ENCODE measurements around the gene DVL1. TPM values are rescaled to one million over a fixed set of nuclear protein-coding genes. Genes with fewer than 3 reads are reported as not detected.

Gene DVL1
- polyA plus RNA-seq, 1 experiment, result 23.6 TPM

DNA sequence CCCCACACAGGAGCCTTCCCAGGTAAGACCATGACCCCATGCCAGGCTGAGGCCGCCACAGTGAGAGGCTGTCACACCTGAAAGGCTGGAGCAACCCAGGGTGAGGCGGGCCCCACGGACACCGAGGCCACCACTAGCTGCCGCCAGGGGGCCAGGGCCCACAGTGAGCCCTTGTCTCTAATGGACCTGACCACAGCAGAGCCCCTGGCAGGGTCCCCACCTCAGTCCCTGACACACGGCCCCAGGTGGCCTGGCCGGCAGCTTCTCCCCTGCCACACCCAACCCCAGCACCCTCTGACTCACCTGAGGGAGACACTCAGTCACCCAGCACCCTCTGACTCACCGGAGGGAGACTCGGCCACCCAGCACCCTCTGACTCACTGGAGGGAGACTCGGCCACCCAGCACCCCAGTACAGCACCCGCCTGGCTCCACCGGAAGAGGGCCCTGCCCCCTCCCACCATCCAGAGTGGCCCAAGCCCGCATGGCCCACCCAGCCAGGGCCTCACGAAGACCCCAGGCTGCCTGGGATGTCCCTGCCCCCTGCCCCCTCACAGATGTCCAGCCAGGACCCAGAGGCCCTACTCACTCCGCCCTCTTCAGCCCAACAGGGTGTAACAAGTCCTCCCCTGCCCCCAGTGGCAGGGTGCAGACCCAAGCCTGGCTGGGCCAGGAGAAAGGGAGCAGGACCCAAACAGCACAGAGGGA, 4.4 kb downstream of the DVL1 start:
- peaks cover 21% of the 10 kb centered on the region for H3K36me3 ChIP-seq (ENCODE audit: control insufficient read depth, insufficient read depth, low read length)
- DNase-seq (ENCODE audit: low read depth), result no peak
- ChIA-PET CTCF (interaction anchor here (0.6 to 3.6 kb wide), 5 partner anchors 9 to 29 kb away, joined by 3 to 21 read pairs (median 4); partner anchors contain the start of gene MXRA8), POLR2A (no interaction called here)
- H3K4me3 ChIP-seq (ENCODE audit: low read depth, low read length), result no peak overlapping the region
- TF ChIP-seq, protein P1, sequence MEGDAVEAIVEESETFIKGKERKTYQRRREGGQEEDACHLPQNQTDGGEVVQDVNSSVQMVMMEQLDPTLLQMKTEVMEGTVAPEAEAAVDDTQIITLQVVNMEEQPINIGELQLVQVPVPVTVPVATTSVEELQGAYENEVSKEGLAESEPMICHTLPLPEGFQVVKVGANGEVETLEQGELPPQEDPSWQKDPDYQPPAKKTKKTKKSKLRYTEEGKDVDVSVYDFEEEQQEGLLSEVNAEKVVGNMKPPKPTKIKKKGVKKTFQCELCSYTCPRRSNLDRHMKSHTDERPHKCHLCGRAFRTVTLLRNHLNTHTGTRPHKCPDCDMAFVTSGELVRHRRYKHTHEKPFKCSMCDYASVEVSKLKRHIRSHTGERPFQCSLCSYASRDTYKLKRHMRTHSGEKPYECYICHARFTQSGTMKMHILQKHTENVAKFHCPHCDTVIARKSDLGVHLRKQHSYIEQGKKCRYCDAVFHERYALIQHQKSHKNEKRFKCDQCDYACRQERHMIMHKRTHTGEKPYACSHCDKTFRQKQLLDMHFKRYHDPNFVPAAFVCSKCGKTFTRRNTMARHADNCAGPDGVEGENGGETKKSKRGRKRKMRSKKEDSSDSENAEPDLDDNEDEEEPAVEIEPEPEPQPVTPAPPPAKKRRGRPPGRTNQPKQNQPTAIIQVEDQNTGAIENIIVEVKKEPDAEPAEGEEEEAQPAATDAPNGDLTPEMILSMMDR (IDR thresholded peaks at IDR 0.05; ENCODE audit: insufficient read depth, low read depth, low read length), result peak; percentile 55
- no peaks in the 10 kb centered on the region for H3K27me3 ChIP-seq (ENCODE audit: control insufficient read depth, insufficient read depth, low read length)

DNA sequence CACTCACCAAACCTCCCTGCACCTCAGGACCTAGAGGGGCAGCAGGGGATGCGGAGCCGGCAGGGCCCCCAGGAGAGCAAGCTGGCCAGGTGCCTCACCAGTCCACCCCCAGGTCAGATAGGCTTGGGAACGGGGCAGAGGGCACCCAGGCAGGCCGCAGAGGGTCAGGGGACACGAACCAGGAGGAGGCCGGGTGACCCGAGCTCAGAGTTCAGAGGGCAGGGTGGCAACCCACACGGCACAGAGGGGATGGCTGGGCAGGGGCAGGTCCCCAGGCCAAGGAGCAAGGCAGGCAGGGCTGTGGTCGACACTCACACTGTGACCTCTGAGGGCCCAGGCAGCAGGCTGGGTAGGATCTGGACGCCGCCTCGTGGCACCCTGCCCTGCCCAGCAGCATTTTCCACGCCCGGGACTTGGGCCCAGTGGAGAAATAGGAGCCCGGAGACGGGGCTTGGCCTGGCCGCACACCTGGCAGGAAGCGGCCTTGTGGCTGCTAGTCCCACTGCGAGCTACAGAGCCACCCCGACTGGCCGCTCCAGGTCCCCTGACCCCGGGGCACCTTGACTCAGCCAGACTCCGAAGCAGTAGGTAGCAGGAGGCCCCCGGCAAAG, 5.3 kb downstream of the DVL1 start:
- ChIA-PET POLR2A (no interaction called here), CTCF (interaction anchor here (0.6 to 3.3 kb wide), 3 partner anchors 15 to 30 kb away, joined by 3 to 21 read pairs (median 4); partner anchors contain the start of gene MXRA8)
- H3K4me3 ChIP-seq (ENCODE audit: low read depth, low read length), result no peak overlapping the region

GRCh38 chr1:1342584-1343115, 6.6 kb downstream of the DVL1 start:
- POLR2A ChIA-PET, result no interaction called here

More for the DNA sequence above, 5.3 kb downstream of the DVL1 start:
- H3K36me3 ChIP-seq (ENCODE audit: control insufficient read depth, insufficient read depth, low read length), result peaks cover 24% of the 10 kb centered on the region
- TF ChIP-seq, protein P1 (IDR thresholded peaks at IDR 0.05; ENCODE audit: insufficient read depth, low read depth, low read length), result no peak
- no peak for DNase-seq (ENCODE audit: low read depth)
- no peaks in the 10 kb centered on the region for H3K27me3 ChIP-seq (ENCODE audit: control insufficient read depth, insufficient read depth, low read length)

DNA sequence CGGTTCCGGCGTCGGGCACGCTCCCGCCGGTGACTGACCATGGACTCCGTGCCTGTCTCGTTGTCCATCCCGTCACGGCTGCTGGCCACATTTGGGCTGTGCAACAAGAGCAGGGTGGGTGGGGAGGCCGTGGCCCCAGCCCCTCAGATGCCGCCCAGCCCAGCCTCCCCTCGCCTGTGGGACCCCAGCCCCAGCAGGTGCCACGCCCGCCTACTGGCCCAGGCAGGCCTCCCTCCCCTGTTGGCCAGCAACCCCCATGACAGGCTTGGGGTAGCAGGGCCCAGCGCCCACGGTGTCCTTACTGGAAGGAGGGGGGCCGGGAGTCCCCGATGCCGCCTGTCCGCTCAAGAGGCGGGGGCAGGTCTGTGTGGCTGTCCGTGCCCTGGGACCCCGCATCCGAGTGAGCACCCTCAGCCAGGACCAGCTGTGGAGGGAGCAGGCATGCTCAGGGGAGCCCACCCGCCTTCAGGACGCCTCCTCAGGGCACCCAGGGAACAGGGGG, 7.1 kb downstream of the DVL1 start:
- Histone ChIP-seq H3K4me3 (ENCODE audit: low read depth, low read length) (no peak overlapping the region), H3K27me3 (ENCODE audit: control insufficient read depth, insufficient read depth, low read length) (no peaks in the 10 kb centered on the region), H3K36me3 (ENCODE audit: control insufficient read depth, insufficient read depth, low read length) (peaks cover 29% of the 10 kb centered on the region)
- CTCF ChIA-PET, result interaction anchor here (0.7 kb wide), 1 partner anchor 29 kb away, joined by 3 read pairs; no protein-coding TSS in a partner anchor
- POLR2A ChIA-PET, result no interaction called here
- TF ChIP-seq, protein P1 (IDR thresholded peaks at IDR 0.05; ENCODE audit: insufficient read depth, low read depth, low read length), result no peak
- DNase-seq (ENCODE audit: low read depth), result no peak

More at GRCh38 chr1:1342584-1343115, 6.6 kb downstream of the DVL1 start:
- H3K36me3 ChIP-seq (ENCODE audit: control insufficient read depth, insufficient read depth, low read length), result peaks cover 28% of the 10 kb centered on the region
- no peak overlapping the region for H3K4me3 ChIP-seq (ENCODE audit: low read depth, low read length)
- no peak for DNase-seq (ENCODE audit: low read depth)
- TF ChIP-seq, protein P1 (IDR thresholded peaks at IDR 0.05; ENCODE audit: insufficient read depth, low read depth, low read length), result no peak
- no peaks in the 10 kb centered on the region for H3K27me3 ChIP-seq (ENCODE audit: control insufficient read depth, insufficient read depth, low read length)
- CTCF ChIA-PET, result interaction anchor here (3.3 kb wide), 1 partner anchor 29 kb away, joined by 21 read pairs; no protein-coding TSS in a partner anchor

- POLR2A ChIA-PET, result no interaction called here
- no peak for DNase-seq (ENCODE audit: low read depth)
- TF ChIP-seq, protein P1 (IDR thresholded peaks at IDR 0.05; ENCODE audit: insufficient read depth, low read depth, low read length), result no peak
- Histone ChIP-seq H3K4me3 (ENCODE audit: low read depth, low read length) (no peak overlapping the region), H3K27me3 (ENCODE audit: control insufficient read depth, insufficient read depth, low read length) (no peaks in the 10 kb centered on the region), H3K36me3 (ENCODE audit: control insufficient read depth, insufficient read depth, low read length) (peaks cover 29% of the 10 kb centered on the region)
- CTCF ChIA-PET, result interaction anchor here (0.7 kb wide), 1 partner anchor 30 kb away, joined by 3 read pairs; no protein-coding TSS in a partner anchor
These were observed 7.6 kb downstream of the DVL1 start for GRCh38 chr1:1341549-1342021.
